RWPE1 (cell line): Measurements from ENCODE around the gene PARN.
"Not testable (repeated sequence)": the region's sequence is repeated elsewhere in the genome, so short reads cannot be mapped to it uniquely, and the experiment has no call there.

ENCODE experiments used
- CTCF ChIA-PET: fragments of 350-600 bp; sonication (Branson Sonifier 250); formaldehyde crosslinking; extraction: SDS; loops from one replicate; lab custom pipeline; 2021; lab: Yijun Ruan, JAX
- POLR2A ChIA-PET: fragments of 400-600 bp; formaldehyde crosslinking; extraction: SDS; loops from one replicate; lab custom pipeline; 2020; ENCODE audit warnings: antibody characterized with exemption; ENCODE audit not compliant: low non-redundant PET; lab: Yijun Ruan, JAX
- DNase-seq: peaks from one replicate; pipeline ENCODE4 v3.0.0; 2012; ENCODE audit warnings: low spot score
- H3K27ac ChIP-seq: fragments of 450-650 bp; 2 replicates; pipeline ENCODE4 v1.5.1; 2017
- TF ChIP-seq, protein P1 (sequence below): fragments of 450-650 bp; conservative IDR thresholded peaks from 2 replicates; pipeline ENCODE4 v1.5.1; 2017; ENCODE audit warnings: low read depth, mild to moderate bottlenecking

PARN gene

DNA sequence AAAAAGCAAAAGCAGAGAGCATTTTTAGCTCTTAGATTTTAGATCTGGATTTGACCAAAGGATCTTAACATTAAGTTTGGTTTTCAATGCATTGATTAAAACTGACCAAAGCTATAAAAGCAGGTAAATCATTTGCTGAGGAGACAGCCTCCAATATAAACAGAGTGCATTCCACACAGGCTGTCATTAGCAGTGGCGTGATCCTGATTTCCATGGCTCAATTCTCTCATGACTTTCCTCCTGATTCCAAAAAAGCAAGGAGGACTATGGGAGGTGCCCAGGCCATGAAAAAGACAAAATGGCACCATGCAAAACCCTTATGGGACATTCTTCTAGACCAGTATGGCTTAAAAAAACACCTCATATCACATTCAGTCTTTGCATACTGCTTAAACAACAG lies 53.5 kb downstream of the PARN start:
- POLR2A ChIA-PET, result no interaction called here
- CTCF ChIA-PET, result interaction anchor here (0.6 kb wide), 1 partner anchor 46 kb away, joined by 4 read pairs; no protein-coding TSS in a partner anchor
- no peak overlapping the region for H3K27ac ChIP-seq
- DNase-seq, result no peak
- TF ChIP-seq, protein P1, sequence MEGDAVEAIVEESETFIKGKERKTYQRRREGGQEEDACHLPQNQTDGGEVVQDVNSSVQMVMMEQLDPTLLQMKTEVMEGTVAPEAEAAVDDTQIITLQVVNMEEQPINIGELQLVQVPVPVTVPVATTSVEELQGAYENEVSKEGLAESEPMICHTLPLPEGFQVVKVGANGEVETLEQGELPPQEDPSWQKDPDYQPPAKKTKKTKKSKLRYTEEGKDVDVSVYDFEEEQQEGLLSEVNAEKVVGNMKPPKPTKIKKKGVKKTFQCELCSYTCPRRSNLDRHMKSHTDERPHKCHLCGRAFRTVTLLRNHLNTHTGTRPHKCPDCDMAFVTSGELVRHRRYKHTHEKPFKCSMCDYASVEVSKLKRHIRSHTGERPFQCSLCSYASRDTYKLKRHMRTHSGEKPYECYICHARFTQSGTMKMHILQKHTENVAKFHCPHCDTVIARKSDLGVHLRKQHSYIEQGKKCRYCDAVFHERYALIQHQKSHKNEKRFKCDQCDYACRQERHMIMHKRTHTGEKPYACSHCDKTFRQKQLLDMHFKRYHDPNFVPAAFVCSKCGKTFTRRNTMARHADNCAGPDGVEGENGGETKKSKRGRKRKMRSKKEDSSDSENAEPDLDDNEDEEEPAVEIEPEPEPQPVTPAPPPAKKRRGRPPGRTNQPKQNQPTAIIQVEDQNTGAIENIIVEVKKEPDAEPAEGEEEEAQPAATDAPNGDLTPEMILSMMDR, result no peak

DNA sequence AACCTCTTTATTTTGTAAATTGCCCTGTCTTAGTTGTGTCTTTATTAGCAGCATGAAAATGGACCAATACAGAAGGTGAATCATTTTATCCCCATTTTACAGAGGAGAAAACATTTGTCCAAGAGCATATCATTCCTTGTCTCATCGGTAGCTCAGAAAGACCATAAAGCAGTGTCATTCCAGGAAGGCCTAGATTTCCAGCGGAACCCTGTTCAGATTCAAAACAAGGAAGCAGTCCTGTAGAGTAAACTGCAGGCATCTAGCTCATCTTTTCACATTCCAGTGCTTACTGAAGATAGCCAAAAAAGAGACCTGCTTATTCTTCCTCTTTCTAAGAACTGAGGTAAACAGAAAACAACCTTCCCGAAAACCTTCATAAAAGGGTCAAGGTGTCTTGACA lies 54.0 kb downstream of the PARN start:
- ChIA-PET POLR2A (no interaction called here), CTCF (interaction anchor here (0.6 to 0.7 kb wide), 2 partner anchors 39 to 47 kb away, joined by 3 to 4 read pairs; no protein-coding TSS in a partner anchor)
- TF ChIP-seq, protein P1, result no peak
- H3K27ac ChIP-seq, result no peak overlapping the region
- no peak for DNase-seq

DNA sequence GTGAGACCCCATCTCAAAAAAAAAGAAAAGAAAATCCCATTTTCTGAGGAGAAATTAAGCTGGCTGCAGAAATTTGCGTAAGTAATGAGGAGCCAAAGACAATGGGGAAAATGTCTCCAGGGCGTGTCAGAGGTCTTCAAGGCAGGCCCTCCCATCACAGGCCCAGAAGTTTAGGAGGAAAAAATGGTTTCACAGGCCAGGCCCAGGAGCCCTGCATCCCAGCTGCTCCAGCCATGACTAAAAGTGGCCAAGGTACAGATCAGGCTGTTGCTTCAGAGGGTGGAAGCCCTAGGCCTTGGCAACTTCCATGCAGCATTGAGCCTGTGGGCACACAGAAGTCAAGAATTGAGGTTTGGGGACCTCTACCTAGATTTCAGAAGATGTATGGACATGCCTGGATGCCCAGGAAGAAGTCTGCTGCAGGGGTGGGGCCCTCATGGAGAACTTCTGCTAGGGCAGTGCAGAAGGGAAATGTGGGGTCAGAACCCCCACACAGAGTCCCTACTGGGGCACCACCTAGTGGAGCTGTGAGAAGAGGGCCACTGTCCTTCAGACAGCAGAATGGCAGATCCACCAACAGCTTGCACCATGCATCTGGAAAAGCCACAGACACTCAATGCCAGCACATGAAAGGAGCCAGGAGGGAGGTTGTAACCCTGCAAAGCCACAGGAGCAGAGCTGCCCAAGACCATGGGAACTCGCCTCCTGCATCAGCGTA lies 55.2 kb downstream of the PARN start:
- POLR2A ChIA-PET, H3K27ac ChIP-seq, CTCF ChIA-PET, DNase-seq: not testable (repeated sequence)

DNA sequence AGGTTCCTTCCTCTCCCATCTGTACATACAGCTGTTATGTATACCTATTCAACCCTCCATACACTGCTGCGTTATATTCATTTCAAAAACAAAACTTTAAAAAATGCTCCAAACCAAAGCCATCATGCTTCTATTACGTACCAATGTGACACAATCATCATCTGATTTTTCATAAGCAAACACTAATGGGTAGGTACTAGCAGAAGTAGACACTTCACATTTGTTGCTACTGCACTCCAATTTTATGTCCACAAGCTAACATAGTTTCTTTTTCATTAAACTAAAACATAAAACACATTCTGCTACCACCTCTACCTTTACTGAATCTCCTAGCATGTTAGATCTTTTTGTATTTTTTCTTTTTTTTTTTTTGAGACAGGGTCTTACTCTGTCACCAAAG lies 57.5 kb downstream of the PARN start:
- CTCF ChIA-PET, result no interaction called here

DNA sequence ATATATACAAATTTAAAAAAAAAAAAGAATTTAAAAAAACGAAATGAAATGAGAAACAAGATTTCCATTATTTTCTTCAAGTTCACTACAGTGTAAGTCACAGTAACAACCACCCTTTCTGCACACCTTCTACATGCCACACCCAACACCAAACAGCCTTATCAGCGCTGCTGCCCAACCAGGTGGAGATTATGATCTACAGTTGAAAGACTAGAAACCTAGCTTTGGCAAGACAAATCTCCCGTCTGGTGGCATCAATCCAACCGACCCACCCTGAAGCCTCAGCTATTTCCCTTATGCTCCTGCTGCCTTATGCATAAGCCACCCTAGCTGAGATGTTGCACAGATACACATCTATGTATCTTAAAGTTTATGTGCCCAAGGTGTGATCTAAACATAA lies 60.8 kb downstream of the PARN start:
- ChIA-PET CTCF (no interaction called here), POLR2A (no interaction called here)
- TF ChIP-seq, protein P1, result no peak
- no peak for DNase-seq
- no peak overlapping the region for H3K27ac ChIP-seq

More for the DNA sequence above, 57.5 kb downstream of the PARN start:
- POLR2A ChIA-PET, result no interaction called here
- DNase-seq, result no peak
- TF ChIP-seq, protein P1, result no peak
- no peak overlapping the region for H3K27ac ChIP-seq

DNA sequence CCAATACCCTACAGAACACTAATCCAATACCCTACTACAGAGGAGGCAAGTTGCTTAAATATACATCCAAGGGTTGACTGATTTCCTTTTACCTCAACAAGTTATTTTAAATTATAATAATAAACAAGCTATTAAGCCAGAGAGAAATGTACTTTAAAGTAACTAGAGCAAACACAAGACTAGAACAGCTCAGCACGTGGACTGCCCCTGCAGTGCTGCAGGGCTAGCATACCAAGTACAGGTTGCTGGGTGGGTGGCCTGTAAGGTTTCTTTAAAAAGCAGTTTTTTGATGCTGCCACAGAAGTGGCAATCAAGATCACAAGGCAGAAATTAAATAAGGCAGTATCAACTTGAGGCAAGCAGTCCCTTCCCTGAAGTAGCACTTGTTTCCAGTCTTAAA lies 63.5 kb downstream of the PARN start:
- H3K27ac ChIP-seq, result no peak overlapping the region
- CTCF ChIA-PET, result no interaction called here

DNA sequence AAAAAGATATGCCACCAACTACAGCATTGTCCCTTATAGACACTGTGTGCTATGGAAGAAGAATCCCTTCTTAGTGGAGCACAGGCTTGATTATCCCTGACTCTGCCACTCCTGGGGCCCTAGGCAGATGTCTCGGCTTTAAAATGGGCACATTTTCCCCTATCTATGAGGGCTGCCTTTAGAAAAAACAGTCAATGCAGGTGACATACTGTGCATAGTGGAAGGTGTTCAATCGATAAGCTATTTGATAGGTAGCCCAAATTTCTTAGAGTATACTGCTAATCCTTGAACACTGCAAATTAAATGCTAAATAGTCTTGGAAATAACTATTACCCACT lies 64.4 kb downstream of the PARN start:
- POLR2A ChIA-PET, result no interaction called here
- DNase-seq, result no peak
- CTCF ChIA-PET, result interaction anchor here (0.6 kb wide), 1 partner anchor 60 kb away, joined by 3 read pairs; no protein-coding TSS in a partner anchor
- TF ChIP-seq, protein P1, result no peak
- no peak overlapping the region for H3K27ac ChIP-seq

More for the DNA sequence above, 63.5 kb downstream of the PARN start:
- POLR2A ChIA-PET, result no interaction called here
- TF ChIP-seq, protein P1, result no peak
- DNase-seq, result no peak
